Umbilical cord (tissue), 2 donors: ENCODE data around the gene RGS9. TPM values are rescaled to one million over a fixed set of nuclear protein-coding genes. Genes with fewer than 3 reads are reported as not detected.
"Not testable (repeated sequence)": the region's sequence is repeated elsewhere in the genome, so short reads cannot be mapped to it uniquely, and the experiment has no call there.

Source experiments
- DNase-seq: peaks from one replicate; pipeline ENCODE4 v3.0.0-alpha.2; 2015; ENCODE audit warnings: low spot score
- total RNA-seq: library from RNA; depleted of rRNA; stranded (reverse); fragments of >200 nt; gene quantifications from one replicate; pipeline ENCODE4 v1.2.3, GENCODE V29; 2014; ENCODE audit warnings: low replicate concordance; ENCODE audit not compliant: insufficient read depth

Gene RGS9
- 20.0 TPM for total RNA-seq

- DNase-seq, result peak; percentile 80
Observed at GRCh38 chr17:65137021-65137939, at the start of gene RGS9. Gene RGS9 (plus strand): TSS chr17:65137370. CDS start chr17:65137541, 171 bp downstream.

- no peak for DNase-seq
Observed at GRCh38 chr17:65088621-65089360, 48.4 kb upstream of the RGS9 start.

- no peak for DNase-seq
Observed at GRCh38 chr17:65092262-65092661, 44.9 kb upstream of the RGS9 start.

GRCh38 chr17:65092721-65093356 is 44.3 kb upstream of the RGS9 start:
- DNase-seq, result not testable (repeated sequence)

GRCh38 chr17:65093930-65094329 is 43.2 kb upstream of the RGS9 start:
- no peak for DNase-seq

- no peak for DNase-seq
Observed at GRCh38 chr17:65095465-65095864, 41.7 kb upstream of the RGS9 start.

- not testable (repeated sequence) for DNase-seq
Observed at GRCh38 chr17:65096382-65096781, 40.8 kb upstream of the RGS9 start.

- no peak for DNase-seq
Observed at GRCh38 chr17:65097110-65097509, 40.1 kb upstream of the RGS9 start.

GRCh38 chr17:65099475-65099874 is 37.7 kb upstream of the RGS9 start:
- DNase-seq, result no peak

- no peak for DNase-seq
Observed at GRCh38 chr17:65099941-65100315, 37.2 kb upstream of the RGS9 start.

- DNase-seq, result peak; percentile 85
Observed at GRCh38 chr17:65100316-65101140, 36.6 kb upstream of the RGS9 start.

GRCh38 chr17:65101371-65101770 is 35.8 kb upstream of the RGS9 start:
- DNase-seq, result no peak

GRCh38 chr17:65102235-65102634 is 34.9 kb upstream of the RGS9 start:
- DNase-seq, result no peak

- DNase-seq, result no peak
Observed at GRCh38 chr17:65102788-65103187, 34.4 kb upstream of the RGS9 start.

GRCh38 chr17:65103431-65103830 is 33.7 kb upstream of the RGS9 start:
- no peak for DNase-seq

GRCh38 chr17:65103896-65104295 is 33.3 kb upstream of the RGS9 start:
- DNase-seq, result no peak

GRCh38 chr17:65104541-65104940 is 32.6 kb upstream of the RGS9 start:
- DNase-seq, result no peak

GRCh38 chr17:65104973-65105372 is 32.2 kb upstream of the RGS9 start:
- DNase-seq, result no peak

GRCh38 chr17:65108152-65108551 is 29.0 kb upstream of the RGS9 start:
- no peak for DNase-seq

- no peak for DNase-seq
Observed at GRCh38 chr17:65109543-65109942, 27.6 kb upstream of the RGS9 start.

- DNase-seq, result peak; percentile 93
Observed at GRCh38 chr17:65109990-65110680, 27.0 kb upstream of the RGS9 start.
